ENCODE results near the gene GPNMB. TPM values are rescaled to one million over a fixed set of nuclear protein-coding genes. Genes with fewer than 3 reads are reported as not detected.
"Not testable (repeated sequence)": the region's sequence is repeated elsewhere in the genome, so short reads cannot be mapped to it uniquely, and the experiment has no call there.

The GPNMB gene
- 0.59 and 1.4 TPM in 2 replicates for total RNA-seq

- Mint-ChIP-seq H3K4me1 (ENCODE audit: low read depth) (no peaks in the 10 kb centered on the region), H3K4me3 (ENCODE audit: low read depth) (no peak within 1 kb of the TSS), H3K27ac (no peak within 1 kb of the TSS), H3K9me3 (no peaks in the 10 kb centered on the region), H3K36me3 (ENCODE audit: low read depth) (no peaks in the 10 kb centered on the region), H3K27me3 (ENCODE audit: low read depth) (peaks cover 63% of the 10 kb centered on the region)
- intact Hi-C loops (cut with micrococcal nuclease), result no loop called here
- DNase-seq (ENCODE audit: low spot score), result no peak
These were observed at the start of gene GPNMB for GRCh38 chr7:23246555-23246954. GPNMB (plus strand) TSS chr7:23246775; CDS start chr7:23246858, 83 bp downstream.

- H3K27me3 Mint-ChIP-seq (ENCODE audit: low read depth), result not testable (repeated sequence)
These were observed 48.8 kb upstream of the GPNMB start for GRCh38 chr7:23197745-23198144.

DNA sequence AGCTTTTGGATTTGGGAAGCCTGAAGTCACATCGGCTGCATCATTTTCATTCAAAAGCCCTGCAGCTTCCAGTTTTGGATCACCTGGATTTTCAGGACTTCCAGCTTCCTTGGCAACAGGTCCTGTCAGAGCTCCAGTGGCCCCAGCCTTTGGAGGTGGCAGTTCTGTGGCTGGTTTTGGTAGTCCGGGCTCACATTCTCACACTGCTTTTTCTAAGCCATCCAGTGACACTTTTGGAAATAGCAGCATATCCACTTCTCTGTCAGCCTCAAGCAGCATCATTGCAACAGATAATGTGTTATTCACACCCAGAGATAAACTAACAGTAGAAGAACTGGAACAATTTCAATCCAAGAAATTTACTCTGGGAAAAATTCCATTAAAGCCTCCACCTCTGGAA lies 46.2 kb upstream of the GPNMB start:
- intact Hi-C loops (cut with micrococcal nuclease), result no loop called here
- DNase-seq (ENCODE audit: low spot score), result no peak
- no peak overlapping the region for H3K4me3 Mint-ChIP-seq (ENCODE audit: low read depth)
- H3K27ac Mint-ChIP-seq, result no peak overlapping the region
- H3K9me3 Mint-ChIP-seq, result no peaks in the 10 kb centered on the region
- H3K27me3 Mint-ChIP-seq (ENCODE audit: low read depth), result peaks cover 3% of the 10 kb centered on the region
- H3K36me3 Mint-ChIP-seq (ENCODE audit: low read depth), result peaks cover 73% of the 10 kb centered on the region
- peaks cover under 1% of the 10 kb centered on the region for H3K4me1 Mint-ChIP-seq (ENCODE audit: low read depth)

More at GRCh38 chr7:23197745-23198144, 48.8 kb upstream of the GPNMB start:
- DNase-seq (ENCODE audit: low spot score); H3K27ac Mint-ChIP-seq; H3K9me3 Mint-ChIP-seq; H3K4me3 Mint-ChIP-seq (ENCODE audit: low read depth); H3K4me1 Mint-ChIP-seq (ENCODE audit: low read depth); intact Hi-C loops (cut with micrococcal nuclease): not testable (repeated sequence)
- peaks cover 57% of the 10 kb centered on the region for H3K36me3 Mint-ChIP-seq (ENCODE audit: low read depth)

DNA sequence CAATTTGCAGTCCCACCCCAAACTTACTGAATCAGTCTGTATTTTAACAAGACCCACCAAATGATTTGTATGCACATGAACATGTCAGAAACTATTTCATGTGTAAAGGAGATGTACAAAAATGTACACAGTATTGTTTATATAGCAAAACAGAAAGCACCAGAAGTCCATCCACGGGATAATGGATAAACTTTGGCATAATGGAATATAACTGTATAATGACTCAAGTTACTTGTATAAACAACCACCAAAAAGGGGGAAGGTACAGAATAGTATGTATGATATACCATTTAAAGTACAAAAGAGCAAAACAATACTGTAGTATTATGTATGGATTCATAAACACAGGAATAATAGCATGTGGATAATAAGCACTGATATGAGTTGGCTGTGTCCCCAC lies 42.3 kb upstream of the GPNMB start:
- DNase-seq (ENCODE audit: low spot score), result no peak
- no peak overlapping the region for H3K4me3 Mint-ChIP-seq (ENCODE audit: low read depth)
- intact Hi-C loops (cut with micrococcal nuclease), result no loop called here
- no peak overlapping the region for H3K27ac Mint-ChIP-seq
- H3K27me3 Mint-ChIP-seq (ENCODE audit: low read depth), result peaks cover 28% of the 10 kb centered on the region
- H3K9me3 Mint-ChIP-seq, result no peaks in the 10 kb centered on the region
- peaks cover 4% of the 10 kb centered on the region for H3K4me1 Mint-ChIP-seq (ENCODE audit: low read depth)
- H3K36me3 Mint-ChIP-seq (ENCODE audit: low read depth), result peaks cover 63% of the 10 kb centered on the region

- H3K9me3 Mint-ChIP-seq, result no peaks in the 10 kb centered on the region
- H3K4me1 Mint-ChIP-seq (ENCODE audit: low read depth), result peaks cover 4% of the 10 kb centered on the region
- DNase-seq (ENCODE audit: low spot score), result no peak
- intact Hi-C loops (cut with micrococcal nuclease), result no loop called here
- peaks cover 28% of the 10 kb centered on the region for H3K27me3 Mint-ChIP-seq (ENCODE audit: low read depth)
- no peak overlapping the region for H3K27ac Mint-ChIP-seq
- peaks cover 52% of the 10 kb centered on the region for H3K36me3 Mint-ChIP-seq (ENCODE audit: low read depth)
- peak overlapping the region; percentile 45 for H3K4me3 Mint-ChIP-seq (ENCODE audit: low read depth)
These were observed 41.0 kb upstream of the GPNMB start for GRCh38 chr7:23205577-23205908.

DNA sequence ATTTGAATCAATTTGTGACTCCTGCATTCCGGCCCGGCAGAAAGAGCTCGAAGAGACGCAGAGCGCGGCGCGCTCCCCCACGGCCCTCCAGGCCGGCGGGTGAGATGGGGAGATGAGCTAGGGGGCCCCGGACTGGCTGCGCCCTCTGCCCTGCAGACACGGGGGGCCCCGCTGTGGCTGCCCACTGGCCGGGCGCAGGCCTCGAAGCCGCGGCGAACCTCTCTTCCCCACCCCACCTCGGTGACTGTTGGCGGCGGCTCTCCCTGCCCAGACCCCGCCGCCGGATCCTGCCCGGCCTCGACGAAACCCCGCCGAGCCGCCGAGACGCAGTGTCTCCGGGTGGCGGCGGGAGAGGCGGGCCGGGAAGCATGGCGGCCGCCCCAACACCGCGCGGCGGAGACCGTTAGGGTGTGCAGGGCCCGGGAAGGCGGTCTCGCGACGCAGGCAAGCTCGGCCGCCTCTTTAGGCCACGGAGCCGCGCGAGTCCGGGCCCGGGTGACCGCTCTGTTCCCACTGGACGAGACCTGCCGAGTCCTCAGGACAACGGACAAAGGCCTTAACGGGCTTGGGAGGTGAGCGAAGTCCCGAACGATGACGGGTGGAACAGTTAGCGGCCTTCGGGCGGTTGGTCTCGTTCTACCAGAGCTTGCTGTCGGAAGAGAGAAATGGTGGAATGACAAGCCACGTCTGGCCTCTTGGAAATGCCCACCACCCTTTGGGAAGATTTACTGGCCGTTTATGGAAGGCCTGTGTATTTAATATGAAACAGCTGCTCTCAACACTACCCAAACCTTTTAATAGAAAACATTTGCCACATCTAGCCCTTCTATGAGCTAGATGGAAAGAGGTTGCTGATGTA lies 40.4 kb upstream of the GPNMB start:
- Mint-ChIP-seq H3K27me3 (ENCODE audit: low read depth) (peaks cover 28% of the 10 kb centered on the region), H3K27ac (no peak overlapping the region), H3K9me3 (no peaks in the 10 kb centered on the region), H3K4me1 (ENCODE audit: low read depth) (peaks cover 4% of the 10 kb centered on the region), H3K4me3 (ENCODE audit: low read depth) (peak overlapping the region; percentile 45), H3K36me3 (ENCODE audit: low read depth) (peaks cover 46% of the 10 kb centered on the region)
- no peak for DNase-seq (ENCODE audit: low spot score)
- intact Hi-C loops (cut with micrococcal nuclease), result no loop called here

- no peak overlapping the region for H3K27ac Mint-ChIP-seq
These were observed 39.6 kb upstream of the GPNMB start for GRCh38 chr7:23207021-23207420.

DNA sequence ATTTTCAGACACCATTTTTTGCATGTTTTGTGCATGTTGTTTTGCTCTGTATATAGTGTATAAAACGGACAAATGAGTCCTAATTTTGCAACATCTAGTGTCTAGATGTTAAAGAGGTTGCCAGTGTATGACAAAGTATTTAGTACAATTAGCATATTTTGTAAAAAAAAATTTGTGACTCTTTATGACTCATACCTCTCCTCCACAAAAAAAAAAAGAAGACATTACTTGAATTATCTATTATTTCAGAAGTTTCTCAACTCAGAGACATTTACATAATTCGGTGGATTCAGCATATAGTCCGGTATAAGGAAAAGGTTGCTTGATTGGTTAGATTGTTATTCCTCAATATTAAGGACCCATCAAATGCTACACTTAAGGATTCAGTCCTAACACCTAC lies 38.7 kb upstream of the GPNMB start:
- peaks cover 39% of the 10 kb centered on the region for H3K36me3 Mint-ChIP-seq (ENCODE audit: low read depth)
- DNase-seq (ENCODE audit: low spot score), result no peak
- H3K27ac Mint-ChIP-seq, result no peak overlapping the region
- peaks cover 28% of the 10 kb centered on the region for H3K27me3 Mint-ChIP-seq (ENCODE audit: low read depth)
- intact Hi-C loops (cut with micrococcal nuclease), result no loop called here
- H3K4me3 Mint-ChIP-seq (ENCODE audit: low read depth), result no peak overlapping the region
- peaks cover 4% of the 10 kb centered on the region for H3K4me1 Mint-ChIP-seq (ENCODE audit: low read depth)
- H3K9me3 Mint-ChIP-seq, result no peaks in the 10 kb centered on the region

More at GRCh38 chr7:23207021-23207420, 39.6 kb upstream of the GPNMB start:
- H3K9me3 Mint-ChIP-seq, result no peaks in the 10 kb centered on the region
- no peak for DNase-seq (ENCODE audit: low spot score)
- no peak overlapping the region for H3K4me3 Mint-ChIP-seq (ENCODE audit: low read depth)
- peaks cover 4% of the 10 kb centered on the region for H3K4me1 Mint-ChIP-seq (ENCODE audit: low read depth)
- intact Hi-C loops (cut with micrococcal nuclease), result no loop called here
- peaks cover 39% of the 10 kb centered on the region for H3K36me3 Mint-ChIP-seq (ENCODE audit: low read depth)
- peaks cover 28% of the 10 kb centered on the region for H3K27me3 Mint-ChIP-seq (ENCODE audit: low read depth)

DNA sequence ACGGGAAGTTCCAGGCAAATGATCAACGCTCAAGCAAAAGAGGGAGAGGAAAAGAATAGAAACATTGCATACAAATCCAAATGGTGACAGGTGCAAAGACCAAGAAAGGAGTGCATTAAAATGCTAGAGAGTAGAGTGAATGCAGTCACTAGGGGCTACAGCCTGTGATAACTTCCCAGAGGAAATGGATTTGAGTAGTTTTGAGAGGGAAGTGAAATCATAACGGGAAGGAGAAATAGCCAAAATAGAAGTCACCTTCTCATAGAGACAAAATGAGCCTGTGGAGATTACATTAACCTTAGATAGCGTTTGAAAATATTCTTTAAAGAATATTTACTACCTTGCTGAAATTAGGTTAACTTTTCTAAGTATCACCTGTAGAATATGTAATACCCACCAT lies 38.3 kb upstream of the GPNMB start:
- no peak for DNase-seq (ENCODE audit: low spot score)
- Mint-ChIP-seq H3K4me3 (ENCODE audit: low read depth) (no peak overlapping the region), H3K36me3 (ENCODE audit: low read depth) (peaks cover 35% of the 10 kb centered on the region), H3K9me3 (no peaks in the 10 kb centered on the region), H3K4me1 (ENCODE audit: low read depth) (peaks cover 4% of the 10 kb centered on the region), H3K27me3 (ENCODE audit: low read depth) (peaks cover 28% of the 10 kb centered on the region), H3K27ac (no peak overlapping the region)
- intact Hi-C loops (cut with micrococcal nuclease), result no loop called here

DNA sequence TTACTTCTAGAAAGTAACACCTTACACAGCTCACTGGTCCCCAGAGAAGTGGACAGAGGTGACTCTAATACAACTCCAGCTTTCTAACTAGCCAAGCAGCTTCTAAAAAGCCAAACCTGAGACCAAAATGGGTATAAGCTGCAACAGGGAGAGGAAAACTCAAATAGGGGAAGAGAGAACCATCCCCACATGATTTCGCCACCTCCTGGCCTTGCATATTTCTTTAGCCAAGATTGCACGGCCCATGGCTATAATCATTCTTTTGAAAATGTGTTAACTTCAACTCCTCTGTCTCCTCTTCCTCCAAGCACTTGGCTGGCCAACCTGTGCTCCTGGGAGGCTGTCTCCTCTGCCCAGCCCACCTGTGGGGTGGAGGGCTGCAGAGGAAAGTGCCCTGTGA lies 36.1 kb upstream of the GPNMB start:
- Mint-ChIP-seq H3K4me3 (ENCODE audit: low read depth) (no peak overlapping the region), H3K36me3 (ENCODE audit: low read depth) (peaks cover 13% of the 10 kb centered on the region), H3K27me3 (ENCODE audit: low read depth) (peaks cover 25% of the 10 kb centered on the region), H3K27ac (no peak overlapping the region), H3K9me3 (no peaks in the 10 kb centered on the region), H3K4me1 (ENCODE audit: low read depth) (peaks cover 2% of the 10 kb centered on the region)
- no peak for DNase-seq (ENCODE audit: low spot score)
- intact Hi-C loops (cut with micrococcal nuclease), result no loop called here

DNA sequence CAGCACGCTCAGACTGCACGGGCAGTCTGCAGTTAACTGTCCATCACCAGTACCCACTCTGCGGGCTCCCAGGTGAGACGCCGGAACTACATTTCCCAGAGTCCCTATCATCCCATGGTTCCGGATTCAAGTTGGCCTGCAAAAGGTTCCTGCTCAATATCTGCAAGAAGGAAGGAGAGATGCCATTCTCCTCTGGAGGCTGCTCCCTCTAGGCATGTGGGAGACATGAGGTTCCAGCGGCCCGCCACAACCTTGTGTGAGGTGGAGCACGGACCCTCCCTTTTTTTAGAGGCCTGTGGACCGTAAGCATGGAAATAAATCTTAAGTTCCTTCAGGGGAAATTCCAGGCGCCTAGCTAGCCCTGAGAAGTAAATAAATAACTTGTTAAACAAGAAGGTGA lies 35.0 kb upstream of the GPNMB start:
- H3K27me3 Mint-ChIP-seq (ENCODE audit: low read depth), result peaks cover 26% of the 10 kb centered on the region
- peaks cover 6% of the 10 kb centered on the region for H3K36me3 Mint-ChIP-seq (ENCODE audit: low read depth)
- intact Hi-C loops (cut with micrococcal nuclease), result no loop called here
- no peak overlapping the region for H3K27ac Mint-ChIP-seq
- no peaks in the 10 kb centered on the region for H3K9me3 Mint-ChIP-seq
- H3K4me3 Mint-ChIP-seq (ENCODE audit: low read depth), result no peak overlapping the region
- no peaks in the 10 kb centered on the region for H3K4me1 Mint-ChIP-seq (ENCODE audit: low read depth)
- no peak for DNase-seq (ENCODE audit: low spot score)

DNA sequence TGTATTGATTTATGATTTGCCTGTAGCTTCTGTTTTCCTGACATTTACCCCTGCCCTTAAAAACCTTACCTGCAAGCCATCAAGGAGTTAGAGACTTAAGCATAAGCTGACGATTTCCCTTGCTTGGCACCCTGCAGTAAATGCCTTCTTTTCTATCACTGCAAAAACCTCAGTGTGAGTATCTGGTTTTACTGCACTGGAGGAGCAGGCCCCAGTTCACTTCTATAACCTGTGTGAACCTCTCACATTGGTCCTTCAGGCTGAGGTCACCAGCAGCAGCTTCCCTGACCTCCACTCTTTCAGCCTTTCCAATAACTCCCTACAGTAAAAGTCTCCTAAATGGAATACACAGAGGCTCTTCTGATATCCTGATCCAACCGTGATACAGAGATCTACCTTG lies 34.2 kb upstream of the GPNMB start:
- no peaks in the 10 kb centered on the region for H3K36me3 Mint-ChIP-seq (ENCODE audit: low read depth)
- intact Hi-C loops (cut with micrococcal nuclease), result no loop called here
- peaks cover 18% of the 10 kb centered on the region for H3K27me3 Mint-ChIP-seq (ENCODE audit: low read depth)
- no peak overlapping the region for H3K27ac Mint-ChIP-seq
- DNase-seq (ENCODE audit: low spot score), result no peak
- no peak overlapping the region for H3K4me3 Mint-ChIP-seq (ENCODE audit: low read depth)
- H3K4me1 Mint-ChIP-seq (ENCODE audit: low read depth), result no peaks in the 10 kb centered on the region
- no peaks in the 10 kb centered on the region for H3K9me3 Mint-ChIP-seq

DNA sequence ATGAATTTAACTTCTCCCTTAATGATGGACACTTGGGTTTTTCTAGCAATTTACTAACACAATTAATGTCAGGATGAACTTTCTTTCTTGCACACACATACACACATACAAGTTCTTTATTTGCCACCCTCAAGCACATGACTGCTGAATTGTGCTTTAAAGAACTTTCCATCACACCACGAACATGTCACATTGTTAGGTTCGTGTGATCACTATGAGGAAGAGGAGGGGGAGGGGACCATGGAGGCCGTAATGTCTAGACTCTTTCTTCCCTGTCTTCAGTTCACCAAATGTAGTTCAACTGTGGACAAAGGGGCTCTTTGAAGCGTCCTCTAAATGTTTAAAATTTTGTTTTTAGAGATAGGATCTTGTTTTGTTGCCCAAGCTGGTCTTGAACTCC lies 33.7 kb upstream of the GPNMB start:
- Mint-ChIP-seq H3K27ac (no peak overlapping the region), H3K4me1 (ENCODE audit: low read depth) (no peaks in the 10 kb centered on the region), H3K27me3 (ENCODE audit: low read depth) (peaks cover 15% of the 10 kb centered on the region), H3K36me3 (ENCODE audit: low read depth) (no peaks in the 10 kb centered on the region), H3K4me3 (ENCODE audit: low read depth) (no peak overlapping the region), H3K9me3 (no peaks in the 10 kb centered on the region)
- intact Hi-C loops (cut with micrococcal nuclease), result no loop called here
- DNase-seq (ENCODE audit: low spot score), result no peak

Measured in activated T-helper 2 cell treated with anti-CD3 and anti-CD28 coated beads, Interferon-gamma antibody, Interleukin-2, Interleukin-4, amounts not matched to agents 10 μg/mL and 5 μg/mL and 100 μg/mL, durations not matched to agents 14 hours and 24 hours and 36 hours (primary cell).